NCI-H2107 (cell line): Measurements from ENCODE around the gene ASS1.

Source experiments
- DNase-seq: peaks from one replicate; lab custom pipeline; 2025; lab: John Stamatoyannopoulos, UW

Gene ASS1

GRCh38 chr9:130418776-130419175, 26.0 kb upstream of the ASS1 start:
- no peak for DNase-seq

GRCh38 chr9:130419521-130420035, 25.2 kb upstream of the ASS1 start:
- no peak for DNase-seq

GRCh38 chr9:130421154-130421801, 23.5 kb upstream of the ASS1 start:
- DNase-seq: no peak

- no peak for DNase-seq
Observed at GRCh38 chr9:130421802-130422276, 22.9 kb upstream of the ASS1 start.

- no peak for DNase-seq
Observed at GRCh38 chr9:130422546-130422945, 22.2 kb upstream of the ASS1 start.

- no peak for DNase-seq
Observed at GRCh38 chr9:130423272-130423671, 21.5 kb upstream of the ASS1 start.

- DNase-seq: no peak
Observed at GRCh38 chr9:130424595-130425454, 19.9 kb upstream of the ASS1 start.

- DNase-seq: no peak
Observed at GRCh38 chr9:130425741-130426466, 18.9 kb upstream of the ASS1 start.

- DNase-seq: no peak
Observed at GRCh38 chr9:130426467-130426773, 18.3 kb upstream of the ASS1 start.

GRCh38 chr9:130426883-130427282, 17.9 kb upstream of the ASS1 start:
- no peak for DNase-seq

- DNase-seq: no peak
Observed at GRCh38 chr9:130427326-130427725, 17.4 kb upstream of the ASS1 start.

- no peak for DNase-seq
Observed at GRCh38 chr9:130428086-130428665, 16.6 kb upstream of the ASS1 start.

GRCh38 chr9:130429381-130429780, 15.4 kb upstream of the ASS1 start:
- DNase-seq: no peak

GRCh38 chr9:130429831-130430230, 14.9 kb upstream of the ASS1 start:
- no peak for DNase-seq

GRCh38 chr9:130430232-130430631, 14.5 kb upstream of the ASS1 start:
- no peak for DNase-seq

GRCh38 chr9:130430734-130431535, 13.8 kb upstream of the ASS1 start:
- no peak for DNase-seq

GRCh38 chr9:130431536-130432303, 13.0 kb upstream of the ASS1 start:
- DNase-seq: no peak

GRCh38 chr9:130432362-130432761, 12.4 kb upstream of the ASS1 start:
- no peak for DNase-seq

- no peak for DNase-seq
Observed at GRCh38 chr9:130432796-130433167, 12.0 kb upstream of the ASS1 start.

- no peak for DNase-seq
Observed at GRCh38 chr9:130433168-130433946, 11.4 kb upstream of the ASS1 start.
